ENCODE data around the gene EXOC3L1.

Gene EXOC3L1

GRCh38 chr16:67180166-67180565 is 9.8 kb downstream of the EXOC3L1 start:
- TF ChIP-seq, protein P1, sequence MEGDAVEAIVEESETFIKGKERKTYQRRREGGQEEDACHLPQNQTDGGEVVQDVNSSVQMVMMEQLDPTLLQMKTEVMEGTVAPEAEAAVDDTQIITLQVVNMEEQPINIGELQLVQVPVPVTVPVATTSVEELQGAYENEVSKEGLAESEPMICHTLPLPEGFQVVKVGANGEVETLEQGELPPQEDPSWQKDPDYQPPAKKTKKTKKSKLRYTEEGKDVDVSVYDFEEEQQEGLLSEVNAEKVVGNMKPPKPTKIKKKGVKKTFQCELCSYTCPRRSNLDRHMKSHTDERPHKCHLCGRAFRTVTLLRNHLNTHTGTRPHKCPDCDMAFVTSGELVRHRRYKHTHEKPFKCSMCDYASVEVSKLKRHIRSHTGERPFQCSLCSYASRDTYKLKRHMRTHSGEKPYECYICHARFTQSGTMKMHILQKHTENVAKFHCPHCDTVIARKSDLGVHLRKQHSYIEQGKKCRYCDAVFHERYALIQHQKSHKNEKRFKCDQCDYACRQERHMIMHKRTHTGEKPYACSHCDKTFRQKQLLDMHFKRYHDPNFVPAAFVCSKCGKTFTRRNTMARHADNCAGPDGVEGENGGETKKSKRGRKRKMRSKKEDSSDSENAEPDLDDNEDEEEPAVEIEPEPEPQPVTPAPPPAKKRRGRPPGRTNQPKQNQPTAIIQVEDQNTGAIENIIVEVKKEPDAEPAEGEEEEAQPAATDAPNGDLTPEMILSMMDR (IDR thresholded peaks at IDR 0.05) = no peak

DNA sequence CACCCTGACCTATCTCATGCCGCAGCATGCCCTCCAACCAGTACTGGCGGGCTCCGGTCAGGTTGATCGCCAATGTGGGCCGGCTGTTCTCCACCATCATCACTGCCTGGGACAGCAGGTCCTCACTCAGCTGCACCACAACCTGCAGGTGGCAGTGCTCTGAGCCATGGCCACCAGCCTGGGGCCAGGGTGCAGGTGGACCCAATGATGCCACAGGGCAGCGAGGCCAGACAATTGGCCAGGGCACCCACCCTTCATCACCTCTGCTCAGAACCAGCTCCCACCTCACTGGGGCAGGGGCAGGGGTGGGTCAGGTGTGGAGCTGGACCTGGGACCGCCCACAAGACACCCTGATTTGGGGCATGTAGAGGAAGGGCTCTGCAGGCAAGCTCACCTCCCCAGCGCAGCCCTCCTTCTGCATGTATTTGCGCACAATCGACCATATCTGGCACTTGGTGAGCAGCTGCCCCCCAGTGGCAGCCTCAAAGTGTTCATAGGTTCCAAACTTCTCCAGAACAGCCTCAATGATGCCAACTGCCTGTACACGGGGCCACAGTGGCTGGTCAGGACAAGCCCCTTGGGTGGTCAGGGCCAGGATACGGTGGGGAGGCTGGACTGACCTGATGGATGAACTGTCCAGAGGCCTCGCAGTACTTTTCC is 10.4 kb downstream of the EXOC3L1 start:
- TF ChIP-seq, protein P1 (IDR thresholded peaks at IDR 0.05) = peak; percentile 33; the same call in 1 of the 2 replicates

GRCh38 chr16:67177743-67178699 is 11.9 kb downstream of the EXOC3L1 start:
- TF ChIP-seq, protein P1 (IDR thresholded peaks at IDR 0.05) = no peak

DNA sequence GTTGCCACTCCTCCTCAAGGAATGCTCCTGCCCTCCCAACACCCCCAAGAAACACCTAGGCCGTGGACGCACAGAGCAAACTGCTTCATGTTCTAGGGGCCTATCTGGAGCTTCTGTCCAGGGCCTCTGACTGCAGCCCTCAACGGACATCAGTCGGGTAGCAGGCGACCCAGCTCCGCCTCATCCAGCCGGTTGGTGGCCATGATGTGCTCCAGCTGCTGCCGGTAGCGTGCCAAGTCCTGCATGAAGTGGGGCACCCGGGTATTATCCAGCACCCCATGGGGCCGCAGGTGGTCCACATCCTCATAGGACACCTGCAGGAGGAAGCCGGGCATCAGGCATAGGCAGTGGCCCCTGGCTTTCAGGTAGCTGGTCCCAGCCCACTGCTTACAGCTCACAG is 13.3 kb downstream of the EXOC3L1 start:
- TF ChIP-seq, protein P1 (IDR thresholded peaks at IDR 0.05) = no peak

DNA sequence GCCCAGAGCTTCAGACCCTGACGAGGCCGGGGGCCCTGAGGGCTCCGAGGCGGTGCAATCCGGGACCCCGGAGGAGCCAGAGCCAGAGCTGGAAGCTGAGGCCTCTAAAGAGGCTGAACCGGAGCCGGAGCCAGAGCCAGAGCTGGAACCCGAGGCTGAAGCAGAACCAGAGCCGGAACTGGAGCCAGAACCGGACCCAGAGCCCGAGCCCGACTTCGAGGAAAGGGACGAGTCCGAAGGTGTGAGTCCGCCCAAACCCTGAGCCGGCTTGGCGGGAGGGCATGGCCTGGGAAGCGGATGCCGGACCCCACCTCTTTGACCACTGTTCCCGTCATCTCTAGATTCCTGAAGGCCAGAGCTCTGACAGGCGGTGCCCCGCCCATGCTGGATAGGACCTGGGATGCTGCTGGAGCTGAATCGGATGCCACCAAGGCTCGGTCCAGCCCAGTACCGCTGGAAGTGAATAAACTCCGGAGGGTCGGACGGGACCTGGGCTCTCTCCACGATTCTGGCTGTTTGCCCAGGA is 15.2 kb downstream of the EXOC3L1 start:
- TF ChIP-seq, protein P1 (IDR thresholded peaks at IDR 0.05) = no peak

- TF ChIP-seq, protein P1 (IDR thresholded peaks at IDR 0.05) = peak; percentile 37; the same call in 1 of the 2 replicates
Observed at GRCh38 chr16:67173808-67174705, 15.9 kb downstream of the EXOC3L1 start.

DNA sequence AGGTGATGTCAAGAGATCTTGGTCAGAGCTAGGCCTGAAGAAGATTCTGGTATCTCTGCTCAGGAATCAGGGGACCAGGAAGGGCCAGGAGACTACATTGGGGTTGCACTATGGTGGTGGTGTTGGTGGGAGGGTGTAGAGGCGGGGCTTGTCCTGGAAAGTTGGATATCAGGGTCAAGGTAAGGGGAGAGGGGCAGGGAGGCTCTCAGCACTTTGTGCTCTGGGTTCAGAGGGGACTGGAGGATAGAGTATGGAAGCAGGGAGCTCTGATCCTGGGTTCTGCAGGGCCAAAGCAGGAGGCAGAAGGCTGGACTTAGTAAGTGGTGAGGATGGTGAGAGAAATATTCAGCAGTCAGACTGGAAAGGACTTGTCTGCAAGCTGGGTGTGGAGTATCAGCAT is 16.6 kb downstream of the EXOC3L1 start:
- TF ChIP-seq, protein P1 (IDR thresholded peaks at IDR 0.05) = no peak
